Omental fat pad (tissue), 4 donors: ENCODE results near the gene IL15. TPM values are rescaled to one million over a fixed set of nuclear protein-coding genes. Genes with fewer than 3 reads are reported as not detected.
"Not testable (repeated sequence)": the region's sequence is repeated elsewhere in the genome, so short reads cannot be mapped to it uniquely, and the experiment has no call there.

ENCODE experiments used
- ATAC-seq: fragments of 150-250 bp; one replicate; pipeline ENCODE4 v1.9.1; 2016; ENCODE audit warnings: mild to moderate bottlenecking, moderate library complexity; ENCODE audit not compliant: low FRiP score
- DNase-seq: peaks from one replicate; pipeline ENCODE4 v3.0.0-alpha.2; 2019; ENCODE audit warnings: low spot score
- CTCF ChIP-seq, 3 donors: fragments of 450-650 bp; IDR thresholded peaks; one replicate each; pipeline ENCODE4 v1.5.1; 2016 to 2017; ENCODE audit warnings: antibody characterized with exemption in 3 of 3, mild to moderate bottlenecking in 3 of 3, moderate library complexity in 2 of 3
- total RNA-seq, 4 donors: library from RNA; depleted of rRNA; stranded (reverse); fragments of >200 nt; gene quantifications; one replicate each; pipeline ENCODE4 v1.1.0, GENCODE V29; 2016

Gene IL15
- total RNA-seq, 4 donors from 2014 or later: 3.9 to 14.2 (median 7.6) TPM

- ATAC-seq (no peak), DNase-seq (no peak)
- TF ChIP-seq CTCF (IDR thresholded peaks at IDR 0.05): no peak
Measured at GRCh38 chr4:141730805-141731204, 94.4 kb downstream of the IL15 start.

- TF ChIP-seq CTCF (IDR thresholded peaks at IDR 0.05): no peak
- DNase-seq (no peak), ATAC-seq (no peak)
Measured at GRCh38 chr4:141731481-141731880, 95.1 kb downstream of the IL15 start.

- DNase-seq (no peak), ATAC-seq (no peak)
- TF ChIP-seq CTCF (IDR thresholded peaks at IDR 0.05): no peak
Measured at GRCh38 chr4:141739636-141740035, 103.3 kb downstream of the IL15 start.

- DNase-seq (no peak), ATAC-seq (no peak)
- no peak for TF ChIP-seq CTCF (IDR thresholded peaks at IDR 0.05)
Measured at GRCh38 chr4:141746026-141746425, 109.6 kb downstream of the IL15 start.

GRCh38 chr4:141751806-141752205 lies 115.4 kb downstream of the IL15 start:
- DNase-seq, ATAC-seq: not testable (repeated sequence)

- no peak for DNase-seq
- TF ChIP-seq CTCF (IDR thresholded peaks at IDR 0.05): no peak
- ATAC-seq: no peak
Measured at GRCh38 chr4:141757287-141757686, 120.9 kb downstream of the IL15 start.

- TF ChIP-seq CTCF (IDR thresholded peaks at IDR 0.05): no peak
- ATAC-seq (no peak), DNase-seq (no peak)
Measured at GRCh38 chr4:141759796-141760425, 123.5 kb downstream of the IL15 start.
